Sciatic nerve (tissue), 2 donors: Measurements from ENCODE around the gene RNASEL. TPM values are rescaled to one million over a fixed set of nuclear protein-coding genes. Genes with fewer than 3 reads are reported as not detected.

Source experiments
- ATAC-seq: fragments of 200-7000 bp; cut with Tn5 transposase; one replicate; pipeline ENCODE4 v1.9.1; 2020; ENCODE audit warnings: mild to moderate bottlenecking, moderate library complexity
- DNase-seq: peaks from one replicate; pipeline ENCODE4 v3.0.0-alpha.2; 2020; ENCODE audit warnings: low spot score
- intact Hi-C: fragments of 100-400 bp; cut with DNase I; formaldehyde crosslinking; loops from one replicate; pipeline ENCODE4 v1.14.2; 2022
- total RNA-seq: library from RNA; stranded (reverse); fragmentation: NEBNext Ultra II Directional; extraction: Animal tissue kit (Norgen Biotek cat#: 25700); gene quantifications from one replicate; pipeline ENCODE4 v1.2.1, GENCODE V29; 2021
- donor health status: DM: no; HTN: no; CAD: no.
- donor health status: DM: no; HTN: no; CAD: no.

RNASEL gene
- total RNA-seq, 1 donor from 2014 or later, result 11.6 TPM

DNA sequence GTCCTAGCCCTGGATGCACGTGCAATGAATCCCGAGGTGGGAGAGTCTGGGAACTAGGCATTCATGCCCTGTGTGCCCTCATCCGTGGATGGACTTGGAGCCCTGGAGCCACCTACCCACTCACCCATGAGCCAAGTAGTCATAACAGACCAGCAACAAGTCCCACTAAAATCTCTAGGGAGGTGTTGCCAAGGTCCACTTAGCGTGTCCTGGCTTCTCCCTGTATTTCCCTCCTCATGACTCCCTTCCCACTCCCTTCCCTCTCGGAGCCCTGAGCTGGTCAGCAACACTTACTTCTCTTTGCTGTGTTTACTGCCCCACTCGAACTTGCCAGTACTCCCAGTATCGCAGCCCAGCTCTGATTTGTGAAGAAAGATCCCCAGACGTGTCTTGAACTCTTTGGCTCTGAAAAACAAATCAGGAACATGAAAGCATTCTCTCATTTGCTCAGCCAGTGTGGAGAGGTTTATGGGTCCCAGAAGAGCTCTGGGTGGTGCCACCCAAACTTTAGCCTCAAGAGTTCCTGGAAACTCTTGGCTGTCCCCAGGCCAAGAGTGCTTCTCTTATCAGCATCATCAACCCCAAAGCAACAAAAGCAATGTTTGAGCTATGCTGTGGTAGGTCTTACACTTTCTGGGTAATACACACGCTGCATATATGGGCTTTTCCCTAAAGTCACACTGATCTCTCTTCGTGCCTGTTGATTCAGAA lies 14.0 kb upstream of the RNASEL start:
- ATAC-seq (peak; percentile 31), DNase-seq (no peak)
- intact Hi-C loops, result no loop called here

DNA sequence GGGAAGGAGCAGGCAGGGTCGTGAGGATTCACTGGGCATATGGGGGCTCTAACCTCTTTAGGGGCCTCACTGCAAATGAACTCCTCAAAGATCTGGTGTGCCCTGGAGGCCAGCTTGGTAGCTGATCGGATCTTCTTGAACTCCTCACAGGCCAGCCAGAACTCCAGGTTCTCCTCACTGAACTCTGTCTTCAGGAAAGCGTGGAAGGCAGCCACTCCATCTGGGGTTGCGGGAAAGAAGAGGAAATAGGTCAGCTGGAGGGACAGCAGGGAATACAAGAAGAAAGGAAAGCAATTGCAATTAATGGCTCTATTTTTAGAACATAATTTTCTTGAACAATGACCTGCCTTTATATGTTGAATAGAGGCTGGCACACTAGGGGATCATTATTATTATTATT lies 12.9 kb upstream of the RNASEL start:
- ATAC-seq (no peak), DNase-seq (no peak)
- intact Hi-C loops, result loop anchor here (2.0 kb wide), 1 partner anchor 181 kb away; no protein-coding TSS in a partner anchor

DNA sequence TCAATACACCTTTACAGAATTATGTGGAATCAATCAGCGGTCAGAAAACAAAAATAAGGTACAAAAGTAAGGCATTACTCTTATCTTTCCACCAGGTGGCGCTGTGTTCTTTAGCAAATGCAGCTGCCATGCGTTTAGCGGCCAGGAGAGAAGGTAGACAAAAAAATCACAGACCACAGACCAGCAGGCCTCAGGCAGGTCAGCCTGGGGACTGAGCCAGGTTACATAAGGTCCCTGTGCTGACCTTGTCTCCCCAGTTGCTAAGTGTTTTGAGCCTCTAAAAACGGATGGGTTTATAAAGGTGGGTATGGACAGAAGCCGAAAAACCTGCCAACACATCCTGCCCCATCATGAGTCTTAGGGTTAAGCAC lies 12.3 kb upstream of the RNASEL start:
- ATAC-seq (peak; percentile 34), DNase-seq (peak; percentile 78)
- intact Hi-C loops, result loop anchor here (2.0 kb wide), 1 partner anchor 181 kb away; no protein-coding TSS in a partner anchor

- intact Hi-C loops, result loop anchor here (2.0 kb wide), 1 partner anchor 182 kb away; no protein-coding TSS in a partner anchor
- no peak for DNase-seq
- ATAC-seq, result no peak
Measured at GRCh38 chr1:182600745-182601415, 11.8 kb upstream of the RNASEL start.

GRCh38 chr1:182600036-182600713 lies 11.1 kb upstream of the RNASEL start:
- ATAC-seq (no peak), DNase-seq (no peak)
- intact Hi-C loops, result loop anchor here (2.0 kb wide), 1 partner anchor 183 kb away; no protein-coding TSS in a partner anchor

DNA sequence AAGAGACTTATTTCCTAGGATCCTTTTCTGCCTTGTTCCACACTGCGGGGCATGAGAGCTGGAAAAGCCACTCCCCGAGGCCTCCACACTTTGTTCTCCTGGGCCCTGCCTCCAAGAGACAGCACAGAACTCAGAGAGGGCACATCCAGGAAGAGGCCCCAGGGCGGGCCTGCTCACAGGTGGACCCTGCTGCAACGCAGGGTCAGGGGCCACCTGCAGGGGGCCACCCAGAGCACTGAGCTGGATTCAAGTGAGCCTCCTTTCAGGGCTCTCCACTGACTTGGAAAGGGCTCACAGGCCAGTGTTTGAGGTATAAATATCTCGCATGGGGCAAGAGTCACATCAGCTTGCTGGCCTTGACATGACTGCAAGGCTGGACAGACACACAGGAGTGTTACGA lies 10.3 kb upstream of the RNASEL start:
- no peak for ATAC-seq
- intact Hi-C loops, result no loop called here
- no peak for DNase-seq

GRCh38 chr1:182598296-182598695 lies 9.2 kb upstream of the RNASEL start:
- intact Hi-C loops, result no loop called here

DNA sequence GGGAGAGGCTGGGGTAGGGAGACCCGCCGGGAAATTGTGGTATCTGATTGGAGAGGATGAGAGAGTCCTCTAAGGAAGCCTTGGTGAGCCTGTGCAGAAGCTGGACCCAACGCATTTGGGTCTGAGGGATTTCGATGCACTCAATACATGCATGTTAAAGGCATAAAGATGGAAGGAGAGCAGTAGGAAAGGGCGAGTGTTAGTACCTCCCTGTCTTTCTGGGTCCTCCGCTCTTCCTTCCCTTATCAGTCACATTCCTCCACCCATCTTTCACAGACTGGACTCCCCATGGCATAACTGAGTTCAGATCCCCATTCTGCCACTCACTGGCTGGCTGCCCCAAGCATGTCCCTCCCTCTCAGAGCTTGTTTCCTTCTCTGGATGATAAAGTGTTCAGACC lies 7.9 kb upstream of the RNASEL start:
- DNase-seq (no peak), ATAC-seq (no peak)
- intact Hi-C loops, result no loop called here

More at GRCh38 chr1:182598296-182598695, 9.2 kb upstream of the RNASEL start:
- ATAC-seq (no peak), DNase-seq (no peak)

- intact Hi-C loops, result no loop called here
- ATAC-seq (peak; percentile 70), DNase-seq (peak; percentile 80)
Measured at GRCh38 chr1:182595641-182596240, 6.7 kb upstream of the RNASEL start.

DNA sequence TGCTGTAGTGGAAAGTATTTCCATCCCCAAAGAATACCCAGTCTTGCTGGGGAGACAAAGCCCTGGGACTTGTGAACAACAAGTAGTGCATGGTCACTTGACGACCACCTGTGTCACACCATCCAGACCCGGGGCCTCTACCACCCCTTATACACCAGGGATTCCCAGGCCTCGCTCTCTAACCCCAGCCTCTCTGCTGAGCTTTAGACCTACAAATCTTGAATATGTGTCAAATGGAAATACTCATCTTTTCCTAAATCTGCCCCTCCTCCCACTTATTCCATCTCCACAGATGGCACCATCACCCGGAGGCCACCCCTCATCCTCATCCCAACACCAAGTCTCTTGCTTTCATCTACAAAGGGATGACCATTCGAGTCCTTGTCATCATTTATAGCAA lies 875 bp upstream of the RNASEL start:
- ATAC-seq, result no peak
- intact Hi-C loops, result no loop called here
- no peak for DNase-seq

GRCh38 chr1:182589520-182589919 lies 464 bp upstream of the RNASEL start:
- DNase-seq (no peak), ATAC-seq (no peak)
- intact Hi-C loops, result no loop called here

- ATAC-seq, result no peak
- no peak for DNase-seq
- intact Hi-C loops, result no loop called here
Measured at GRCh38 chr1:182587666-182588499, 1.2 kb downstream of the RNASEL start.

GRCh38 chr1:182587093-182587492 lies 2.0 kb downstream of the RNASEL start:
- ATAC-seq, result no peak
- intact Hi-C loops, result no loop called here
- DNase-seq, result no peak

GRCh38 chr1:182586380-182586779 lies 2.7 kb downstream of the RNASEL start:
- no peak for ATAC-seq
- intact Hi-C loops, result no loop called here
- DNase-seq, result no peak

GRCh38 chr1:182584746-182585145 lies 4.3 kb downstream of the RNASEL start:
- DNase-seq, result no peak
- intact Hi-C loops, result no loop called here
- ATAC-seq, result no peak

DNA sequence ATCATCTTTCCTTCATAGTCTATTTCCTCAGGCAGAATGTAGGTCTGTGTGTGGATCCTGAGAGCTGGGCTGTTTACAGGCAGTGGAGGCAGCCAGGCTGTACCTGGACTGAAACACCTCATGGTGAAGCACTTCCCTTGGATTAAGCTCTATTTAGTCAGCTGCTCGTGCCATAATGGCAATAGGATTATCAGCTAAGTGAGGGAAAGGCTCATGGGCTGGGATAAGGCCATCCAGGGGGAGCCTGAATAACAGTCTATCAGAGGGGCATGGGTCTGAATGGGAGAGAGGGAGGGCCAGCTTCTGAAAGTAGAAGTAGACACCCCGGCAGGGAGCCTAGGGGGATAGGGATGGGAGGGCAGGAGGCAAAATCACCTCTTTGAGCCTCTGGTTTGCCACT lies 8.3 kb downstream of the RNASEL start:
- intact Hi-C loops, result no loop called here
- DNase-seq (no peak), ATAC-seq (no peak)

GRCh38 chr1:182575540-182576149 lies 13.4 kb downstream of the RNASEL start:
- intact Hi-C loops, result no loop called here
- ATAC-seq (peak; percentile 90), DNase-seq (no peak)

GRCh38 chr1:182574156-182574555 lies 14.9 kb downstream of the RNASEL start:
- DNase-seq (no peak), ATAC-seq (no peak)
- intact Hi-C loops, result no loop called here
